Measurements from ENCODE around the gene COQ8A. TPM values are rescaled to one million over a fixed set of nuclear protein-coding genes. Genes with fewer than 3 reads are reported as not detected.
"Not testable (repeated sequence)": the region's sequence is repeated elsewhere in the genome, so short reads cannot be mapped to it uniquely, and the experiment has no call there.

Gene COQ8A
- total and polyA plus RNA-seq, 2 donors from 2014 or later: 29.4 to 44.1 TPM

DNA sequence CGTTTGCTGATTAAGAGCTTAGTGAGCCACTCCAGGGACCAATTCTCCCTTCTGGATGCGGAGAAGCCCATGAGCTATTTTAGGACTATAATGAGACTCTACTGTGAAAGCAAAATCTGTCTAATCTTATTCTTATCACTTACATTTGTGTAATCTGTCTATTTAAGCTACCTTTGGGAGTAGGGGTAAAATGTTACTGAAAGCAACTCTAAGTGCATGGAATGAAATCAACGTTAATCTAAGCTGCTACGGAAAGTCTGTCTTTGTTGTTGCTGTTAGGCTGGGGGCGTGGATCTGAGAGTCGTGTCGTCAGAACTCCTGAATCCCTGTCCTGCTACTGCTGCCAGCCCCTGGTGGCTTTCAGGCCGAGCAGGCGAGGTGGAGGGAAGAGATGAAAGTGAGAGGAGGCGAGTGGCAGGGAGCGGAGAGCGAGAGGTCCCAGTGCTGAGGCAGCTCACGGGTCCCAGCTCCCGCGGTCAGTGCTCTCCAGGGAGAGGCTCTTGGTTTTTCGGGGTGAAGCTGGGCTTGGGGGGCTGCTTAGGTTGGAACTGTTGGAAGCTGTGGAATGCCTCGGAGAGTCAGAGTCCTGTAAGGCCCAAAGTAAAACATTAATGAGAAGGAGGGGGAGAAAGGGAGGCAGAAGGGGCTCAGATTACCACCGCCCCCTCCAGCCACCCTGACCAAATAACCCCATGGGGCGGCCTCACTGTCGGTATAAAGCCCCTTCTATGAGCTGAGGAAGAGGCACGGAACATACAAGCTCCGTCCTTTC lies 53.9 kb downstream of the COQ8A start:
- FAIRE-seq: no peak
- intact Hi-C loops (cut with DNase I): no loop called here
- peak; percentile 53 to 81 (median 77) for DNase-seq

DNA sequence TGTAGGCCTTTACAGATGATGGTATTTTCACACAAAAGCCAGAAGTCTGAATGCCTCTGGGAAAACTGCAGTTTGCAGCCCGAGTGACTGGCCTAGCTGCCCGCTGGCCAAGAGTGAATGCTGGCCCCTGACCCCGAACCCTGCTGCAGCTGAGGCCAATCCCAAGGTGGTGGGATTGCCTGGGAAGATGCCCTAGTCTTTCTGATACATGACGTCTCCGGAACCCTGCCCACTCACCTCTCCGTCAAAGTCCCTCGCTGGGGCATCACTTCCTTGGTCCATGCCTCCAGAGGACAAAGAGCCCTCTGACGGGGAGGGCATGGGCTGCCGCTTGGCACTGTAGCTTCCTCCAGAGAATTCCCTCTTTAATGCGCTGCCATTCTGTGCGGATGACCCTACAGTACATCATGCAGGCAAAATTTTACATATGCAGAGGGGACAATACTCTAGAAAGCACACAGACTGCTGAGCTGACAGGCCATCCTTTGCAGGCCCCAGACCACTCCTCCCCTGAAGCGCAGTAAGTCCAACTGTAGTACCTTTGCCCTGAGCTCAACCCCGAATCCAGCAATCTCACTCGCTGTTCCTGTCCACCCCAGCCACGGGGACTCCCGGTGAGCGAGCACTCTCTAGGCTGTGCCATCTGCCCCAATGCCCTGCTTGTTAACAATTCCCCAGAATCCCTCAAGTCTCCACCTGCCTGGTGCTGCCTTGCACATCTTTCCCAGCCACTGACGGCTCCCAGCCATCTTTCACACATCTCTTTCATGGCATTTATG lies 54.7 kb downstream of the COQ8A start:
- peak in 1 of 5 donors; percentile 42 for DNase-seq
- H3K4me1 ChIP-seq (ENCODE audit: control insufficient read depth in 2 of 3, insufficient read depth in 2 of 3, low read depth in 1 of 3, low read length in 3 of 3): peaks cover 0 to 32% (median 8%) of the 10 kb centered on the region in 3 donors
- H3K9ac ChIP-seq (ENCODE audit: low read length in 3 of 3): peak overlapping the region in 1 of 3 donors; percentile 42
- no peak for TF ChIP-seq CTCF (IDR thresholded peaks at IDR 0.05; ENCODE audit: borderline replicate concordance, extremely low read depth, insufficient read depth)
- peaks cover 0 to 5% (median 0%) of the 10 kb centered on the region in 3 donors for H3K36me3 ChIP-seq (ENCODE audit: control insufficient read depth in 2 of 3, insufficient read depth in 3 of 3, low read length in 3 of 3)
- H3K9me3 ChIP-seq (ENCODE audit: control insufficient read depth in 2 of 3, insufficient read depth in 1 of 3, low read length in 3 of 3): no peaks in the 10 kb centered on the region
- H3K27ac ChIP-seq (ENCODE audit: low read depth in 2 of 2, low read length in 2 of 2): peak overlapping the region; percentile 32 to 70
- no peak for FAIRE-seq
- no peak overlapping the region for H3K4me3 ChIP-seq (ENCODE audit: low read length in 3 of 3)
- intact Hi-C loops (cut with DNase I): no loop called here
- no peaks in the 10 kb centered on the region for H3K27me3 ChIP-seq (ENCODE audit: control insufficient read depth, insufficient read depth, low read length)

More for the DNA sequence above, 53.9 kb downstream of the COQ8A start:
- H3K27me3 ChIP-seq (ENCODE audit: control insufficient read depth, insufficient read depth, low read length): no peaks in the 10 kb centered on the region
- H3K9me3 ChIP-seq (ENCODE audit: control insufficient read depth in 2 of 3, insufficient read depth in 1 of 3, low read length in 3 of 3): no peaks in the 10 kb centered on the region
- peaks cover 0 to 32% (median 8%) of the 10 kb centered on the region in 3 donors for H3K4me1 ChIP-seq (ENCODE audit: control insufficient read depth in 2 of 3, insufficient read depth in 2 of 3, low read depth in 1 of 3, low read length in 3 of 3)
- peak overlapping the region; percentile 70 to 82 for H3K27ac ChIP-seq (ENCODE audit: low read depth in 2 of 2, low read length in 2 of 2)
- no peak overlapping the region for H3K4me3 ChIP-seq (ENCODE audit: low read length in 3 of 3)
- peak overlapping the region in 1 of 3 donors; percentile 42 for H3K9ac ChIP-seq (ENCODE audit: low read length in 3 of 3)
- peaks cover 0 to 5% (median 0%) of the 10 kb centered on the region in 3 donors for H3K36me3 ChIP-seq (ENCODE audit: control insufficient read depth in 2 of 3, insufficient read depth in 3 of 3, low read length in 3 of 3)
- no peak for TF ChIP-seq CTCF (IDR thresholded peaks at IDR 0.05; ENCODE audit: borderline replicate concordance, extremely low read depth, insufficient read depth)

GRCh38 chr1:226995365-226996332 lies 55.6 kb downstream of the COQ8A start:
- intact Hi-C loops (cut with DNase I): no loop called here
- no peak for TF ChIP-seq CTCF (IDR thresholded peaks at IDR 0.05; ENCODE audit: borderline replicate concordance, extremely low read depth, insufficient read depth)
- Histone ChIP-seq H3K27me3 (ENCODE audit: control insufficient read depth, insufficient read depth, low read length) (no peaks in the 10 kb centered on the region), H3K27ac (ENCODE audit: low read depth in 2 of 2, low read length in 2 of 2) (peak overlapping the region in 1 of 2 donors; percentile 15), H3K36me3 (ENCODE audit: control insufficient read depth in 2 of 3, insufficient read depth in 3 of 3, low read length in 3 of 3) (peaks cover 0 to 5% (median 0%) of the 10 kb centered on the region in 3 donors), H3K9me3 (ENCODE audit: control insufficient read depth in 2 of 3, insufficient read depth in 1 of 3, low read length in 3 of 3) (no peaks in the 10 kb centered on the region), H3K4me1 (ENCODE audit: control insufficient read depth in 2 of 3, insufficient read depth in 2 of 3, low read depth in 1 of 3, low read length in 3 of 3) (peaks cover 0 to 27% (median 3%) of the 10 kb centered on the region in 3 donors), H3K9ac (ENCODE audit: low read length in 3 of 3) (no peak overlapping the region), H3K4me3 (ENCODE audit: low read length in 3 of 3) (no peak overlapping the region)
- FAIRE-seq (no peak), DNase-seq (no peak)

DNA sequence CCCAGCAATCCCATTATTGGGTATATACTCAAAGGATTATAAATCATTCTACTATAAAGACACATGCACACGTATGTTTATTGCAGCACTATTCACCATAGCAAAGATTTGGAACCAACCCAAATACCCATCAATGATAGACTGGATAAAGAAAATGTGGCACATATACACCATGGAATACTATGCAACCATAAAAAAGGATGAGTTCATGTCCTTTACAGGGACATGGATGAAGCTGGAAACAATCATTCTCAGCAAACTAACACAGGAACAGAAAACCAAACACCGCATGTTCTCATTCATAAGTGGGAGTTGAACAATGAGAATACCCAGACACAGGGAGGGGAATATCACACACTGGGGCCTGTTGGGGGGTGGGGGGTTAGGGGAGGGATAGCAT lies 59.5 kb downstream of the COQ8A start:
- H3K9ac ChIP-seq (ENCODE audit: low read length in 3 of 3); FAIRE-seq; H3K27ac ChIP-seq (ENCODE audit: low read depth in 2 of 2, low read length in 2 of 2); intact Hi-C loops (cut with DNase I); H3K4me3 ChIP-seq (ENCODE audit: low read length in 3 of 3); H3K4me1 ChIP-seq (ENCODE audit: control insufficient read depth in 2 of 3, insufficient read depth in 2 of 3, low read depth in 1 of 3, low read length in 3 of 3); H3K9me3 ChIP-seq (ENCODE audit: control insufficient read depth in 2 of 3, insufficient read depth in 1 of 3, low read length in 3 of 3); DNase-seq; H3K27me3 ChIP-seq (ENCODE audit: control insufficient read depth, insufficient read depth, low read length): not testable (repeated sequence)
- peaks cover 2 to 11% (median 2%) of the 10 kb centered on the region in 3 donors for H3K36me3 ChIP-seq (ENCODE audit: control insufficient read depth in 2 of 3, insufficient read depth in 3 of 3, low read length in 3 of 3)
